ENCODE results near the gene CTNNA3.

GRCh38 chr10:66321723-66322665 lies 1374.0 kb downstream of the CTNNA3 start:
- TF ChIP-seq CTCF (IDR thresholded peaks at IDR 0.05), result no peak
- TF ChIP-seq POLR2AphosphoS5 (IDR thresholded peaks at IDR 0.05; ENCODE audit: low read depth, low read length), result no peak
- no peak for TF ChIP-seq REST (IDR thresholded peaks at IDR 0.05; ENCODE audit: insufficient read depth in 1 of 2, low read depth in 2 of 2, low read length in 1 of 2)
- no peak for TF ChIP-seq SIN3A (IDR thresholded peaks at IDR 0.05; ENCODE audit: borderline replicate concordance, insufficient read depth, low read depth, low read length)
